Stimulated activated CD4-positive, alpha-beta T cell treated with anti-CD3 and anti-CD28 coated beads, Interleukin-4, amount 100 ng/mL, for 48 hours (primary cell): ENCODE results near the gene HBG1.
"Not testable (repeated sequence)": the region's sequence is repeated elsewhere in the genome, so short reads cannot be mapped to it uniquely, and the experiment has no call there.

Source experiments
- DNase-seq, 2 donors: peaks; one replicate each; pipeline ENCODE4 v3.0.0-alpha.2; 2020; ENCODE audit warnings: low read depth in 2 of 2

Gene HBG1

DNA sequence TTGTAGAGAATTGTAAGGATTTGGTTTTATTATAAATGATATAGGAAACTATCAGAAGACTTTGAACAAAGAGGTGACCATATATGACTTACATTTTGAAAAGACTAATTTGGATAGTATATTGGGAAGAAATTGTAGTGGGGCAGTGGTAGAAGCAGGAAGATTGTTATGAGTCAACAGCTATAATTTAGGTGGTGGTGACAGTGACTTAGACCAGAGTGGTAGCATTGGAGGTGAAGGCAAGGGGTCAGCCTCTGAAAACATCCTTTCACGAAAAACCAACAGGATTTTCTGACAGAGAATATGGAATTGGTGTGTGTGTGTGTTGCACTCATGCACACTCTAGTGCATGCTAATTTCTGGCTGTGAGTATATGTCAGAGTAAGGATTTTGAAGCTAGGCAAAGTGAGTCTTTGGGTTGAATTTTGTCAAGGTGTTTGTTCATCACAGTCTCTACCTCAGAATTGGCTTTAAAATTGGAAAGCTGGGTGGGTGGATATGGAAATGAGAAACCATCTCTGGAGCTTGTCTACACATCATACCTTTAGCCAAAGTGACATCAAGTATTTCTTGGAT lies 28.2 kb upstream of the HBG1 start:
- DNase-seq = no peak

DNA sequence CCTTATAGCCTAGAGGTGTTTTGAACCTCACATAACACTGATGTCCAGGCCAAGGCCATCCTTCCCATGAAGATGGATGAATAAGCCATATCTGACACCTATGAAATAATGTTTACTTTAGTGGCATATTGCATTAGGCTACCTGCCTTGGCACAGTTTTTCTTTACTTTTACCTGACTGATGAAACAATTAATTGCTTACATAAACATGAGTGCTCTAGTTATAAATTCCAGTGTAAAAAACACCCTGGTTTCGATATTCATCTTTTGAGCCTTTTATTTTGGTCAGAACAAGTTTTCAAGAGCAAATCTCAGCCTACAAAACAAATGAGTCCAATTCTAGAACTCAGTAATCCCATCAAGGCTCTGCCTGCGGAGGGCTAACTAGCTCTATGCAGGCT lies 27.0 kb upstream of the HBG1 start:
- no peak for DNase-seq

DNA sequence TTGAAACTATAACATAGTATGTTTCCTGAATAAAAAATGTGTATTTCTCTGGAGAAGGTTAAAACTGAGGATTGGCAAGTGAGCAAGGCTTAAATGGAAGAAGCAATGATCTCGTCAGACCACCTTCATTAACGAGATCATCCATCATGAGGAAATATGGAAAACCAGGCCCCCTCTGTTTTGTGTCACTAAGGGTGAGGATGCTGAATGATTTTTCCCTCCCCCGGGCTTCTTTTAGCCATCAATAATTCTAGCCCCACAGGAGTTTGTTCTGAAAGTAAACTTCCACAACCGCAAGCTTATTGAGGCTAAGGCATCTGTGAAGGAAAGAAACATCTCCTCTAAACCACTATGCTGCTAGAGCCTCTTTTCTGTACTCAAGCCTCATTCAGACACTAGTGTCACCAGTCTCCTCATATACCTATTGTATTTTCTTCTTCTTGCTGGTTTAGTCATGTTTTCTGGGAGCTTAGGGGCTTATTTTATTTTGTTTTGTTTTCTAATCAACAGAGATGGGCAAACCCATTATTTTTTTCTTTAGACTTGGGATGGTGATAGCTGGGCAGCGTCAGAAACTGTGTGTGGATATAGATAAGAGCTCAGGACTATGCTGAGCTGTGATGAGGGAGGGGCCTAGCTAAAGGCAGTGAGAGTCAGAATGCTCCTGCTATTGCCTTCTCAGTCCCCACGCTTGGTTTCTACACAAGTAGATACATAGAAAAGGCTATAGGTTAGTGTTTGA lies 25.9 kb upstream of the HBG1 start:
- DNase-seq = no peak

DNA sequence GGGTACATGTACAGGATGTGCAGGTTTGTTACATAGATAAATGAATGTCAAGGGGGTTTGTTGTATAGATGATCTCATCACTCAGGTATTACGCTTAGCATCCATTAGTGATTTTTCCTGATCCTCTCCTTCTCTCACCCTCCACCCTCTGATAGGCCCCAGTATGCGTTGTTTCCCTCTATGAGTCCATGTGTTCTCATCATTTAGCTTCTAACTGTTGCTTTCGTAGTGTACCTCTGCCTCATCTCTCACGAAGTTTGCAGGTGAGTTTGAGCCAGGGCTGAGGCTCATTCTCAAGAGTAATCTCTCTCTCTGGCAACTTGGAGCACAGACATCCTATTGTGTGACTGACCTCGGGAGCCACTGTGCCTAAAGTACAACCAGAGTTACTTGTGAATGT lies 24.7 kb upstream of the HBG1 start:
- no peak for DNase-seq

DNA sequence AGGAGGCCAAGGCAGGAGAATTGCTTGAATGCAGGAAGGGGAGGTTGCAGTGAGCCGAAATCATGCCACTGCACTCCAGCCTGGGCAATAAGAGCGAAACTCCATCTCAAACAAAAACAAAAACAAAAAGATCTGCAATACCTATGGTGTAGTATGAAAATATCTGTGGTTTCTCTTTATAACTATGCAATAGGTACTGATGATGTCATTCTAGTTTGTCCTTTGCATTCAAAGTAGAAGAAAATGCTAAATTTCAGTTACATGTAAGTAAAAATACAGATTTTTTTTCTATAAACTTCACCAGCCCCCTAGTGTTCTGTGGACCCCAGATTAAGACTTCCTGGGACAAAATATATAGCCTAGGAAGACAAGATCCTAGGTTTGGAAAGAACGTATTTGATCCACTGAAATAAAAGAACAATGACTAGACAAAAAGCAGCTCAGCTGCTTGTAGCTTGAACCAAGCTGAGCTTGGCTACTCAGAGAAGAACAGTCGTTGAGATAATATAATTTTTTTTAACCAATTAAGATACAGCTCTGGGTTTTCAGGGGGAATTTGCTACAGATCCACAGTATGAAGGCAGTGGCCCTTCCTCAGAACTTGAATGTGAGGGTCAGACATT lies 22.8 kb upstream of the HBG1 start:
- no peak for DNase-seq

DNA sequence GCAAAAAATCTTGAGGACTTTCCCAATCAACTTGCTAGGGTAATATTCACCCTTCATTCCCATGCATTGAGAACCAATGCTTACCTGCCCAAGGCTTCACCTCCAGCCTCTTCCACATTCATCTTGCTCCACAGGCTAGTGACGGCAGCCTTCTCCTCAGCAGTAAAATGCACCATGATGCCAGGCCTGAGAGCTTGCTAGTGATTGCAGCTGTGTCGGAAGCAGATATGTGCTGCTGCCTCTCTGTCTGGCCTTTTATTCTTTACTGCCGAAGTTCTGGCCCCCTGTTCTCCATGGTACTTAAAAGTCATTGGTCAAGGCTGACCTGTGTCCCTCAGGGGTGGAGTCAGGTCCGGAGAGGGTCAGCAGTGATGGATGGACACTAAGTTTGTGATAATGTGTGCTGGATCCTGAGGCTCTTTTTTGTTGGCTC lies 20.1 kb upstream of the HBG1 start, which contains the start of gene HBE1:
Gene HBE1 (minus strand): TSS at position 231 of the 433 bp plus-strand sequence. CDS start 55 bp downstream, at position 176.
- DNase-seq = no peak

DNA sequence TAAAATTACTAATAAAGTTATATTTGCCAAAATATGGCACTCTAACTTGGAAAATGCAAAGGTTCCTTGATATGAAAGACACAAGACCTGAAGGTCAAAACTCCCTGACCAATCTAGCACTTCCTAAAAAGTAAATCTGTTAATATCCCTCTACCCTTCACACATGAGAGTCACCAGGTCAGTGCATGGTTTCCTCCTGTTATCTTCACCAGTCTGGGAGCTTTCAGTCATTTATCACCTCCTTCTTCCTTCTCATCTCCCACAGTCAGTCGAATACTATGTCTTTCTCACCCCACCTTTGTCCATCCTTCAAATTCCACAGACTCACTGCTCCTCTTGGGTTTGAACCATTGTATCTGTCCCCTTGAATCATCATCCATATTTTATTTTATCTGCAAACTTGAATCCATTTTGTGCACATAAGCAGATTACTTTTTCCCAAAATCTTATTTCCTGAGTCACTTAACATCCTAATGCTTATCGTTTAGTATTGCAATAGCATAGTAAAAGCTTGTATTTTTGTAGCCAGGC lies 17.4 kb upstream of the HBG1 start:
- DNase-seq = no peak

DNA sequence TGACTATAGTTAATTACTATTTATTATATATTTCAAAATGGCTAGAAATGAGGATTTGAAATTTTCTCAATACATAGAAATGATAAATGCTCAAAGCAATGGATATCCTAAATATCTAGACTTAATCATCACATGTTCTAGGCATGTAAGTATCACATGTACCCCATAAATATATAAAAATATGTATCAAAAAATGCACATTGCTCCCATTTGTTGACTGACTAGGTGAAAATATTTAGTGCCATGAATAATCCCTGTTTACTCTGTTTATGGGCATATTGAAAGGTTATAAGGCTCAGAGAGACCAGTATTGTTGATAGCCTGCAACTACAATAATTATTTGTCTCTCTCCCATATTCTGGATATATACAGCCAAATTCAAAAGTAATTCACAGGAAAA lies 17.0 kb upstream of the HBG1 start:
- DNase-seq = no peak

DNA sequence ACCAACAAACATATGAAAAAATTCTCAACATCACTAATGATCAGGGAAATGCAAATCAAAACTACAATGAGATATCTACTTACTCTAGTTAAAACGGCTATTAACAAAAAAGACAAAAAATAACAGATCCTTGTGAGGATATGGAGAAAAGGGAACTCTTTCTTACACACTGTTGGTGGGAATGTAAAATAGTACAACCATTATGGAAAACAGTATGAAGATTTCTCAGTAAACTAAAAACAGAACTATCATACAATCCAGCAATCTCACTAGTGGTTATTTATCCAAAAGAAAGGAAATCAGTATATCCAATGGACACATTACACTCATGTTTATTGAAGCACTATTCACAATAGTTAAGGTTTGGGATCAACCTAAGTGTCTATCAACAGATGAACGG lies 16.2 kb upstream of the HBG1 start:
- no peak for DNase-seq

DNA sequence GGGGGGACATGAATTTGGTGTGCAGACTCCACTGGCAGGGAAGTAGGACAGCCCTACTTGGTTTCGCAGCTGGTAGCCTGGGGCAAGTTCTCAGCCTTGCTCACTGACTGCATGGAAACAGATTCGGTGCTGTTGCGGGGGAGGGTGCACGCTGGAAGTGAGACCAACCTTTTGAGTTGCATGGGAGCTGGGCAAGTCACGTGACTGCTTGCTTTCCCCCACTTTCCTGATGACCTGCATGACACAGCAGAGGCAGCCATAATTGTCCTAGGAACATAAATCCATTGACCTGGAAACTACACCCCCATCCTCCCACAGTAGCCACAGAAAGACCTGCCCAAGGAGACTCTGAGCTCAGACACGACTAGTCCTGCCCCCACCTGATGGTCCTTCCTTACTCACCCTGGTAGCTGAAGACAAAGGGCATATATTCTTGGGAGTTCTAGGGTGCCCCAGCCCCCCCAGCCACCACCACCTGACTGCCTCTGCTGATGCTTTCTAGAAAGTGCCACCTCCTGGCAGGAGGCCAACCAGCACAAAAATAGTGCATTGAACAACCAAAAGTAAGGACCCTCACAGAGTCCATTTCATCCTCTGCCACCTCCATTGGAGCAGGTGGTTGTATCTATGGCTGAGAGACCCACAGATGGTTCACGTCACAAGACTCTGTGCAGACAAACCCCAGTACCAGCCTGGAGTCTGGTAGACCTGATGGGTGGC lies 9.0 kb upstream of the HBG1 start:
- no peak for DNase-seq

DNA sequence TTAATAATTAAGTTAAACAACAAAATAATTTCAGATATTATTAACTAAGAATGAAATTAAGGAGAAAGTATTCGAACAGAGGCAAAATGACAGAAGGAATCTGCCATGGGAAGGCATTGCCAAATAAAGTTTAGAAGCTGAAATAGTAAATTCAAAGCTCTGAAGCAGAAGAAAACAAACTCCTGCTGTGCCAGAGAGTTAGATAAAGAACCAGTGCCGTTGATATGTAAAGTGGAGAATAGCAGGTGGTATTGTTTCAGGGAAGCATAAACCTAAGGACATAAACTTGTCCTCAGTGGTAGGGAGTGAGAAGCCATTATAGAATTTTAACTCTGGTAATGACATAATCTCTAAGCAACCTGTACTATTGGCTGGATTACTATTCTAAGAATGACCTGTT lies 7.6 kb upstream of the HBG1 start:
- DNase-seq = no peak

DNA sequence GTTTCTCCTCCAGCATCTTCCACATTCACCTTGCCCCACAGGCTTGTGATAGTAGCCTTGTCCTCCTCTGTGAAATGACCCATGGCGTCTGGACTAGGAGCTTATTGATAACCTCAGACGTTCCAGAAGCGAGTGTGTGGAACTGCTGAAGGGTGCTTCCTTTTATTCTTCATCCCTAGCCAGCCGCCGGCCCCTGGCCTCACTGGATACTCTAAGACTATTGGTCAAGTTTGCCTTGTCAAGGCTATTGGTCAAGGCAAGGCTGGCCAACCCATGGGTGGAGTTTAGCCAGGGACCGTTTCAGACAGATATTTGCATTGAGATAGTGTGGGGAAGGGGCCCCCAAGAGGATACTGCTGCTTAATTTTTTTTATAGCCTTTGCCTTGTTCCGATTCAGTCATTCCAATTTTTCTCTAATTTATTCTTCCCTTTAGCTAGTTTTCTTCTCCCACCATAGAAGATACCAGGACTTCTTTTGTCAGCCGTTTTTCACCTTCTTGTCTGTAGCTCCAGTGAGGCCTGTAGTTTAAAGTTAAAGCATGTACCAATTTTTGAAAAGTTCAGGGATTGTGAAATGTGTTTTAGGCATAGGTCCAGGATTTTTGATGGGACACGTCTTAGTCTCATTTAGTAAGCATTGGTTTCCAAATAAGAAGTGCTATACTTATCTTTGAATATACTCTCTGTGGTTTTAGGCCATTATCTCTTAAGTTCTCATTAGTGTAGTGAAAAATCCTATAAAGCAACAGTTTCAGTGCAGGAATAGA lies 5.2 kb upstream of the HBG1 start, which contains the start of gene HBG2:
Gene HBG2 (minus strand): TSS at position 136 of the 768 bp plus-strand sequence. CDS start 53 bp downstream, at position 83.
- not testable (repeated sequence) for DNase-seq

DNA sequence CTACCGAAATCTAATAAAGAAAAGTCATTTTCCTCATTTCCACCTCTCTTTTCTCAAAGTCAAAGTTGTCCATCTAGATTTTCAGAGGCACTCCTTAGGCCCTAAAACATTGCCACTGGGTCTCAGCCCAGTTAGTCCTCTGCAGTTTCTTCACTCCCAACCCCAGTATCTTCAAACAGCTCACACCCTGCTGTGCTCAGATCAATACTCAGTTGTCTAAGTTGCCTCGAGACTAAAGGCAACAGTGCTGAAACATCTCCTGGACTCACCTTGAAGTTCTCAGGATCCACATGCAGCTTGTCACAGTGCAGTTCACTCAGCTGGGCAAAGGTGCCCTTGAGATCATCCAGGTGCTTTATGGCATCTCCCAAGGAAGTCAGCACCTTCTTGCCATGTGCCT lies 4.4 kb upstream of the HBG1 start:
- DNase-seq = not testable (repeated sequence)

DNA sequence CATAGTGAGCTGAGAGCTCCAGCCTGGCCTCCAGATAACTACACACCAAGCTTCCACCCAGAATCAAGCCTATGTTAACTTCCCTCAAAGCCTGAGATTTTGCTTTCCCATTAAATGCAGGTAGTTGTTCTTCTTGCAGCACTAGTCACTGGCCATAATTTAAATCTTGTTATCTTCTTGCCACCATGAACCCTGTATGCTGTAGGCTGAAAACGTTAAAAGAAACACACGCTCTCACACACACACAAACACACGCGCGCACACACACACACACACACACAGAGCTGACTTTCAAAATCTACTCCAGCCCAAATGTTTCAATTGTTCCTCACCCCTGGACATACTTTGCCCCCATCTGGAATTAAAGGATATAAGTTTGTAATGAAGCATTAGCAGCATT lies 3.8 kb upstream of the HBG1 start:
- DNase-seq = not testable (repeated sequence)

DNA sequence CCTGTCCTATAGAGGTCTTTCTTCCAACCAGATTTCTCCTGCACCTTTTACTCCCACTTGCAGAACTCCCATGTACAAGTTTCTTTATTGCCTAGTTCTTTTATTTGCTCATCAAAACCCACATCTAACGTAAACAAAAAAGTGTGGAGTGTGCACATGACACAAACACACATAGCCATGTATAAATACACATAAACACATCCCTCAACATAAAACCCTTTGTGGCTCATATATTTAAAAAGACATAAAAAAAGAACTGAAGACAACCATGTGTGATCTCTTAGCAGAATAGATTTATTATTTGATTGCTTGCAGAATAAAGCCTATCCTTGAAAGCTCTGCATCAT lies 3.2 kb upstream of the HBG1 start:
- no peak for DNase-seq

DNA sequence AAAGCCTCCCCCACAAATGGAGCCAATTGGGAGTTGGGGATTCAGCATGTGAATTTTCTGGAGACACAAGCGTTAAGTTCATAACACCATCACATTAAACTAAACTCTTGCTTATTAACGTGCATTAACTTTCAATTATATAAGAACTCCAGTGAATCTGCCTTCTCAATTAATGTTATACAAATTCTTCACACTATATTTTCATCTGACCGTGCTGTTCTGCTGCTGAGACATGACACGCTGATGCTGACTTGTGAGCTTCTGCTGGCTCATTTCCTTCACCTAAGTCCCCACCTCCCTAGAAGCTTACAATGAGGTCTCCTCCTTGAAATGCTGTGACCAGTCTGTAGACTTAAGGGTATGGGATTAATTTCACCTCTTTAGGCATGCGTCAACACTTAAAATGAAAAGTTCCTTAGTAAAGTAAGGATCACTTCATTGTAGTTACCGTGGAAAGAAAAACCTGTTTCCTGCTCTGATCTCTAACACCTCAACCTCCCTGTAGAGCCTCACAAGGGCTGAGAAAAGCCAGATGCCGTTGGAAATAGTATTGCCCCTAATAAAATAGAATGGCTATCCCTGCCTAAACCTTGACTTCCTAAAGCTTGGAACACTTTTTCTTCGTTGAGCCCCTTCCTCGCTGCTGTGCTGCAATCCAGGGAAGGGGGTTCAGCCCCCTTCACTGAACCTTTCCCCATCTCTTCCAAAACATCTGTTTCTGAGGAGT lies 2.7 kb upstream of the HBG1 start:
- DNase-seq = no peak

DNA sequence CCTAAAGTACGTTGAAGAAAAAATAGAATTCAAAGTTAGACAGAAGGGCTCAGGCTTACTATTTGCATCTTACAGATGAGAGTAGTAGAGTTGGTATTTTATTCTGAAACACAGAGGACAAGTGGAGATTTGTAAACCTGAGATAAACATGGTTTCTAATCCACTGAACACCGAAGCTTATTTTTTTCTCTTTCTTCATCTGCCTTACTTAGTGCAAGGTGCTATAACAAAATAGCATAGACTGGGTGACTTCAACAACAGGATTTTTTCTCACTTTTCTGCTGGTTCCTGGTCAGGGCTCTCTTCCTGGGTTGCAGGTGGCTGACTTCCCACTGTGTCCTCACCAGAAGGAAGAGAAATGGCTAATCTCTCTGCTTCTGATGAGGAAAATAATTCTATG lies 2.1 kb upstream of the HBG1 start:
- DNase-seq = no peak

DNA sequence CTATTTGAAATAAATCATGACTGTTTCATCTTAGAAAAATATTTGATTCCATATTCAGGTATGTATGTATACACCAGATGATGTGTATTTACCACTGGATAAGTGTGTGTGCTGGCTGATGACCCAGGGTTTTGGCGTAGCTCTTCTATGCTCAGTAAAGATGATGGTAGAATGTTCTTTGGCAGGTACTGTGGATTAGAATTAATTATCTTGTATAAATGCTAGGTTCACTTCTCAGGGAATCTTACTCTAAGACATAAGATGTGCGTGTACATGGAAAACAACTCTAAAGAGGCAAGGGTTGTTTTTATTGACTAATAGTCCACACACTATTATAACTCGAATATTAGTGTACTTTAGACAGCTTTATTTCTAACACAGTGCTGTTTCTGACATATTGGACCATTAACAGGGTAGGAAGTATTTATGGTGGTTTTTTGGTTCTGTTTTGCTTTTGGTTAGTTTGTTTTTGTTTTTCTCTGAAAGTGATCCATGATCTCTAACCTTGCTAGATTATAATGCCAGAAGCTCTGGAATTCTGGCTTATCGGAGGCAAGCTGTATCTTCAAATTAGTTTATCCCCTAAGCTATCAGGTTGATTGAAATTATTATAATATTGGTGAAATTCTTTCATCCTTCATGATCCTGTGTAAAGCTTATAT lies 1.0 kb upstream of the HBG1 start:
- DNase-seq = no peak

DNA sequence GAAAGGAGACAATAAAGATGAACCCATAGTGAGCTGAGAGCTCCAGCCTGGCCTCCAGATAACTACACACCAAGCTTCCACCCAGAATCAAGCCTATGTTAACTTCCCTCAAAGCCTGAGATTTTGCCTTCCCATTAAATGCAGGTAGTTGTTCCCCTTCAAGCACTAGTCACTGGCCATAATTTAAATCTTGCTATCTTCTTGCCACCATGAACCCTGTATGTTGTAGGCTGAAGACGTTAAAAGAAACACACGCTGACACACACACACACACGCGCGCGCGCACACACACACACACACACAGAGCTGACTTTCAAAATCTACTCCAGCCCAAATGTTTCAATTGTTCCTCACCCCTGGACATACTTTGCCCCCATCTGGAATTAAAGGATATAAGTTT lies 1.2 kb downstream of the HBG1 start:
- DNase-seq = not testable (repeated sequence)

DNA sequence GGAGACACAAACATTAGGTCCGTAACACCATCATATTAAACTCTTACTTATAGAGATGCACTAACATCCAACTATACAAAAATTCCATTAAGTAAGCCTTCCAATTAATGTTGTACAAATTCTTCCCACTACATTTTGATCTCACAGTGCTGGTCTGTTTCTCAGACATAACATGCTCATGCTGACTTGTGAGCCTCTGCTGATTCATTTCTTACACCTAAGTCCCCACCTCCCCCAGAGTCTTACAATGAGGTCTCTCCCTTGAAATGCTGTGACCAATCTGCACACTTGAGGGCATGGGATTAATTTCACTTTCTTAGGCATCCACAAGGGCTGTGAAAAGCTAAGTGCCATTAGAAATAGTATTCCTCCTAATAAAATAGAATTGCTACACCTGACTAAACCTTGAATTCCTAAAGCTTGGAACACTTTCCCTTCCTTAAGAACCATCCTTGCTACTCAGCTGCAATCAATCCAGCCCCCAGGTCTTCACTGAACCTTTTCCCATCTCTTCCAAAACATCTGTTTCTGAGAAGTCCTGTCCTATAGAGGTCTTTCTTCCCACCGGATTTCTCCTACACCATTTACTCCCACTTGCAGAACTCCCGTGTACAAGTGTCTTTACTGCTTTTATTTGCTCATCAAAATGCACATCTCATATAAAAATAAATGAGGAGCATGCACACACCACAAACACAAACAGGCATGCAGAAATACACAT lies 2.0 kb downstream of the HBG1 start:
- no peak for DNase-seq
